Endothelial cell of umbilical vein (primary cell): Measurements from ENCODE around the gene ACBD6. TPM values are rescaled to one million over a fixed set of nuclear protein-coding genes. Genes with fewer than 3 reads are reported as not detected.

Source experiments
- BruUV-seq: library from RNA; stranded (reverse); fragments of 400-500 nt; replicated peaks from 2 replicates; lab custom pipeline; 2021; lab: Mats Ljungman, UMichigan
- CTCF ChIA-PET: fragments of 300-600, 350-600 bp; sonication (Branson Sonifier 250); formaldehyde crosslinking; loops from one replicate; lab custom pipeline; 2021; ENCODE audit warnings: antibody characterized with exemption, inconsistent platforms; lab: Charles Lee
- POLR2A ChIA-PET: fragments of 300-600, 350-600 bp; sonication (Branson Sonifier 250); formaldehyde crosslinking; loops from one replicate; lab custom pipeline; 2021; ENCODE audit warnings: antibody characterized with exemption, inconsistent platforms; lab: Charles Lee
- DNase-seq: peaks from one replicate; pipeline ENCODE4 v3.0.0-alpha.2; 2011; ENCODE audit warnings: low read depth, low spot score
- FAIRE-seq: peaks from 2 replicates; lab custom pipeline; 2011; peaks lifted over from hg19 to GRCh38; lab: Jason Lieb, UNC
- H2AFZ ChIP-seq: 2 replicates; pipeline ENCODE4 v1.6.0; 2012; ENCODE audit warnings: low read depth, low read length, control low read depth, inconsistent platforms
- H3K27ac ChIP-seq: 2 replicates; pipeline ENCODE4 v1.5.1; 2011; ENCODE audit warnings: low read depth, mild to moderate bottlenecking, control low read depth, low read length, moderate library complexity; ENCODE audit not compliant: insufficient read depth
- H3K27me3 ChIP-seq, 2 experiments: 2 replicates each; pipeline versions ENCODE4 v1.6.0 to v1.6.1; 2011; ENCODE audit warnings: low read length in 2 of 2, mixed read lengths in 1 of 2; ENCODE audit not compliant: control insufficient read depth in 2 of 2, insufficient read depth in 2 of 2
- H3K36me3 ChIP-seq, 2 experiments: 2 replicates in 1 of 2; 3 replicates in 1 of 2; pipeline ENCODE4 v1.5.1; 2011; ENCODE audit warnings: low read length in 2 of 2, mild to moderate bottlenecking in 1 of 2, moderate library complexity in 1 of 2; ENCODE audit not compliant: control insufficient read depth in 2 of 2, insufficient read depth in 2 of 2; ENCODE audit errors: extremely low read depth in 1 of 2
- H3K4me1 ChIP-seq: 3 replicates; pipeline ENCODE4 v1.5.1; 2011; ENCODE audit warnings: mild to moderate bottlenecking, low read length; ENCODE audit not compliant: control insufficient read depth, insufficient read depth; ENCODE audit errors: extremely low read depth
- H3K4me2 ChIP-seq: 2 replicates; pipeline ENCODE4 v1.6.1; 2011; ENCODE audit warnings: low read length, control low read depth, mixed read lengths; ENCODE audit not compliant: insufficient read depth
- H3K4me3 ChIP-seq, 3 experiments: fragments of 200-600 bp in 1 of 3; sonication (generic), shearing (Covaris generic) in 1 of 3; replicated peaks in 1 of 3; 2 replicates each; pipeline ENCODE4 v1.5.1; 2011 to 2016; ENCODE audit warnings: control low read depth in 3 of 3, low read length in 3 of 3, mild to moderate bottlenecking in 2 of 3, inconsistent platforms in 1 of 3, low read depth in 1 of 3, moderate library complexity in 1 of 3; ENCODE audit not compliant: insufficient read depth in 1 of 3
- H3K79me2 ChIP-seq: 2 replicates; pipeline ENCODE4 v1.6.0; 2012; ENCODE audit warnings: low read length, inconsistent platforms; ENCODE audit not compliant: control insufficient read depth, insufficient read depth
- H3K9ac ChIP-seq: replicated peaks from 2 replicates; pipeline ENCODE3; 2011; ENCODE audit warnings: low read length, control low read depth; ENCODE audit not compliant: insufficient read depth; ENCODE audit errors: extremely low read depth
- H3K9me1 ChIP-seq: replicated peaks from 3 replicates; pipeline ENCODE4 v1.6.0; 2011; ENCODE audit warnings: mild to moderate bottlenecking, low read length; ENCODE audit not compliant: control insufficient read depth, insufficient read depth; ENCODE audit errors: extremely low read depth
- H3K9me3 ChIP-seq: replicated peaks from 2 replicates; pipeline ENCODE4 v1.5.1; 2012; ENCODE audit warnings: low read length, inconsistent platforms; ENCODE audit not compliant: control insufficient read depth, insufficient read depth
- H4K20me1 ChIP-seq: replicated peaks from 2 replicates; pipeline ENCODE3; 2011; ENCODE audit warnings: mild to moderate bottlenecking, low read length; ENCODE audit not compliant: control insufficient read depth, insufficient read depth; ENCODE audit errors: extremely low read depth
- CTCF ChIP-seq, 2 donors: IDR thresholded peaks; 1 replicate in 1 of 2; 2 replicates in 1 of 2; pipeline ENCODE4 v1.5.1; 2011; ENCODE audit warnings: low read length in 2 of 2, mild to moderate bottlenecking in 2 of 2, moderate library complexity in 2 of 2, control low read depth in 1 of 2, inconsistent platforms in 1 of 2, low read depth in 1 of 2; ENCODE audit not compliant: insufficient read depth in 1 of 2; ENCODE audit errors: extremely low read depth in 1 of 2
- EZH2 ChIP-seq: IDR thresholded peaks from 2 replicates; pipeline ENCODE4 v1.6.1; 2012; ENCODE audit warnings: borderline replicate concordance, low read depth, mild to moderate bottlenecking, moderate library complexity, low read length, inconsistent platforms; ENCODE audit not compliant: severe bottlenecking
- FOS ChIP-seq: IDR thresholded peaks from 2 replicates; pipeline ENCODE4 v1.6.1; 2011; ENCODE audit warnings: mild to moderate bottlenecking, low read length, moderate library complexity, borderline replicate concordance; ENCODE audit not compliant: insufficient read depth
- GATA2 ChIP-seq: IDR thresholded peaks from 2 replicates; pipeline ENCODE4 v1.7.0; 2011; ENCODE audit warnings: low read depth, mild to moderate bottlenecking, moderate library complexity, mixed read lengths, low read length; ENCODE audit not compliant: insufficient read length, insufficient read depth
- JUN ChIP-seq: IDR thresholded peaks from 2 replicates; pipeline ENCODE4 v1.6.1; 2011; ENCODE audit warnings: borderline replicate concordance, low read depth; ENCODE audit not compliant: insufficient read length, insufficient read depth
- MAX ChIP-seq: IDR thresholded peaks from 2 replicates; pipeline ENCODE4 v1.6.1; 2011; ENCODE audit not compliant: insufficient read depth, insufficient read length
- MYC ChIP-seq: IDR thresholded peaks from one replicate; pipeline ENCODE4 v1.6.1; 2011; ENCODE audit warnings: mild to moderate bottlenecking, low read depth, low read length
- POLR2A ChIP-seq: IDR thresholded peaks from 2 replicates; pipeline ENCODE4 v1.6.1; 2012; ENCODE audit warnings: low read depth, mild to moderate bottlenecking, control low read depth, low read length
- POLR2AphosphoS5 ChIP-seq: IDR thresholded peaks from 2 replicates; pipeline ENCODE4 v1.6.1; 2012; ENCODE audit warnings: low read depth, mild to moderate bottlenecking, control low read depth, low read length, moderate library complexity; ENCODE audit not compliant: insufficient read depth
- dilution Hi-C: fragments of 300-500 bp; cut with MboI; formaldehyde crosslinking; loops from one replicate; pipeline ENCODE4 v1.15.0; 2019; ENCODE audit warnings: low sequenced_read_pairs; ENCODE audit not compliant: extremely low pct_ligation_motif_present
- intact Hi-C: fragments of 100-400 bp; cut with micrococcal nuclease; formaldehyde crosslinking; loops from one replicate; pipeline ENCODE4 v1.10.0; 2022
- polyA plus RNA-seq, 4 experiments: library from polyadenylated mRNA; depleted of rRNA in 3 of 4; stranded (reverse) in 3 of 4; unstranded in 1 of 4; fragments of >200 nt; gene quantifications; 2 replicates each; pipeline versions ENCODE4 v1.2.1 to v1.2.3, GENCODE V29; 2011 to 2012; ENCODE audit warnings: missing spikeins in 1 of 4
- total RNA-seq: library from RNA; stranded (reverse); gene quantifications from 2 replicates; pipeline ENCODE4 v1.2.3, GENCODE V29; 2021

ACBD6 gene
- total and polyA plus RNA-seq, 2 donors (not counting 3 experiments of a cell fraction or from before 2014, with no cell fraction given): 55.6 to 56.4 TPM

- no peak overlapping the region for H3K4me3 ChIP-seq
- H3K9ac ChIP-seq: no peak overlapping the region
- H3K9me1 ChIP-seq: no peaks in the 10 kb centered on the region
- H3K4me1 ChIP-seq: peaks cover 28% of the 10 kb centered on the region
- DNase-seq (no peak), FAIRE-seq (no peak)
- no TSS peak for BruUV-seq
- H3K4me2 ChIP-seq: no peak overlapping the region
- H2AFZ ChIP-seq: no peak overlapping the region
- CTCF ChIA-PET: interaction anchor here (1.2 kb wide), 1 partner anchor 339 kb away, joined by 3 read pairs; no protein-coding TSS in a partner anchor
- no peak overlapping the region for H3K27ac ChIP-seq
- H3K9me3 ChIP-seq: no peaks in the 10 kb centered on the region
- H3K79me2 ChIP-seq: no peaks in the 10 kb centered on the region
- dilution Hi-C loops: loop anchor here (25.0 kb wide), 1 partner anchor 338 kb away; no protein-coding TSS in a partner anchor
- no peaks in the 10 kb centered on the region for H4K20me1 ChIP-seq
- no peak for TF ChIP-seq FOS
- POLR2A ChIA-PET: no interaction called here
- no peaks in the 10 kb centered on the region for H3K27me3 ChIP-seq
- intact Hi-C loops: no loop called here
- no peaks in the 10 kb centered on the region for H3K36me3 ChIP-seq
These were observed 22.0 kb upstream of the ACBD6 start for GRCh38 chr1:180524160-180524914.

GRCh38 chr1:180522213-180522515, 19.8 kb upstream of the ACBD6 start:
- no peaks in the 10 kb centered on the region for H3K27me3 ChIP-seq
- H3K4me3 ChIP-seq: no peak overlapping the region
- no peaks in the 10 kb centered on the region for H3K9me3 ChIP-seq
- no peaks in the 10 kb centered on the region for H4K20me1 ChIP-seq
- H3K36me3 ChIP-seq: no peaks in the 10 kb centered on the region
- CTCF ChIA-PET: interaction anchor here (2.2 kb wide), 1 partner anchor 341 kb away, joined by 7 read pairs; no protein-coding TSS in a partner anchor
- BruUV-seq: no TSS peak
- intact Hi-C loops (no loop called here), dilution Hi-C loops (loop anchor here (25.0 kb wide), 1 partner anchor 340 kb away; no protein-coding TSS in a partner anchor)
- H3K4me1 ChIP-seq: peaks cover 24% of the 10 kb centered on the region
- no peak overlapping the region for H3K4me2 ChIP-seq
- no peaks in the 10 kb centered on the region for H3K9me1 ChIP-seq
- POLR2A ChIA-PET: no interaction called here
- FAIRE-seq (no peak), DNase-seq (no peak)
- no peak overlapping the region for H2AFZ ChIP-seq
- no peak overlapping the region for H3K9ac ChIP-seq
- TF ChIP-seq POLR2A (no peak), JUN (no peak), GATA2 (no peak), FOS (no peak), POLR2AphosphoS5 (no peak), MAX (no peak), MYC (no peak), CTCF (IDR thresholded peaks at IDR 0.05; ENCODE audit: extremely low read depth in 1 of 2, insufficient read depth in 1 of 2, low read depth in 1 of 2, low read length in 2 of 2) (no peak), EZH2 (no peak)
- H3K79me2 ChIP-seq: no peaks in the 10 kb centered on the region
- H3K27ac ChIP-seq: no peak overlapping the region
